GM18868 (cell line): ENCODE measurements around the gene CMTM2.
"Not testable (repeated sequence)": the region's sequence is repeated elsewhere in the genome, so short reads cannot be mapped to it uniquely, and the experiment has no call there.

Experiments
- ATAC-seq: cut with Tn5 transposase; IDR thresholded peaks from one replicate; pipeline ENCODE4 v1.9.1; 2021; ENCODE audit warnings: mild to moderate bottlenecking, moderate library complexity; ENCODE audit not compliant: unreplicated experiment

Gene CMTM2

GRCh38 chr16:66581246-66581952 is 2.1 kb downstream of the CMTM2 start:
- no peak for ATAC-seq

DNA sequence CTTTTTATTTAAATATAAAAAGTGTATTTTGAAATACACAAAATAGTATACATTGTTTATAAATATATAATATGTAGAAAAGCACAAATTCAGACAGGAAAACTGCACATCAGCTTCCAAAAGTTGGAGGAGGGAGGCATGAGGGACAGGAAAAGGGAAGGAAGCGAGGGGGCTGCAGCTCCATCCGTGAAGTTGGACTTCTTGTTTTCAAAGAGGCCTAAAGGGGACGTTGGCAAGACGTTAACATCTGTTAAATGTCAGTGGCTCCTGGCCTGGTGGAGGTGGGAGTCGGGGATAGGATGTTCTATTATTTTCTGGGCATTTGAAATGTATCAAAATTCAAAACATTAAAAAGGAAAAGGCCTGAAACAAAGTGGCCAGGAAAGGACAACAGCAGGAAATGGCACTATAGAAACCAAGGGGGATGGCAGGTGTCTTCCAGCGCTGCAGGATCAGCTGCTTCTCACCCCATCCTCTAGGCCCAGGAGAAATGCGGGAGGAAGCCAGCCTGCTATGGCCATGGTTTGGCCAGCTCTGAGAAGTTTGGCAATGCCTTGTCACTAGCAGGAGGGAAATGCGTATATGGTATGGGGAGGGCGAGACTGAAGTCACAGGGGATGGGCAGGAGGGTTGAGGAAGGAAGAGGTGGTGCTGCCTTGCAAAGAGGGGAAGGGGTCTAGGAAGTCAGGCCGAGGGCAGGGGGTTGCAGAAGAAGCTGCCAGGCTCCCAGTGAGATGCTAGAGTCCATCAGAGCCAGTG is 6.4 kb downstream of the CMTM2 start:
- ATAC-seq: no peak

DNA sequence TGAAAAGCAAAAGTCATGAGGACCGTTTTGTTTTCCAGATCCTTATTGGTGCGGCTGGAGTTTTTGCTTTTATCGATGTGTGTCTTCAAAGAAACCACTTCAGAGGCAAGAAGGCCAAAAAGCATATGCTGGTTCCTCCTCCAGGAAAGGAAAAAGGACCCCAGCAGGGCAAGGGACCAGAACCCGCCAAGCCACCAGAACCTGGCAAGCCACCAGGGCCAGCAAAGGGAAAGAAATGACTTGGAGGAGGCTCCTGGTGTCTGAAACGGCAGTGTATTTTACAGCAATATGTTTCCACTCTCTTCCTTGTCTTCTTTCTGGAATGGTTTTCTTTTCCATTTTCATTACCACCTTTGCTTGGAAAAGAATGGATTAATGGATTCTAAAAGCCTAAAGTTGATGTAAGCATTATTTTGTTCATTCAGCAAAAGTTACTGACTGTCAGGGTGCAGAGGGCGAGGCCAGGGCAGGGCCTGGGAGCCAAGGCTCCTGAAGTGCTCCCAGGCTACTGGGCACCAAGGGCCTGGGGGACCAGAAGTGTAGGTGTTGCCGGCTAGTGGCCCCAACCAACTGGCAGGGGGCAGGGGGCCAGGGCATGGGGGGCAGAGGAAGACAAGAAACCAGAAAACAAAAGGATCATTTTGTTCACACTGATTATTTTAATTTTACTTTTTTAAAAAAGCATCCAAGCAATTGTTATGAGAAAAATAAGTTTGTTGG is 8.8 kb downstream of the CMTM2 start:
- no peak for ATAC-seq

DNA sequence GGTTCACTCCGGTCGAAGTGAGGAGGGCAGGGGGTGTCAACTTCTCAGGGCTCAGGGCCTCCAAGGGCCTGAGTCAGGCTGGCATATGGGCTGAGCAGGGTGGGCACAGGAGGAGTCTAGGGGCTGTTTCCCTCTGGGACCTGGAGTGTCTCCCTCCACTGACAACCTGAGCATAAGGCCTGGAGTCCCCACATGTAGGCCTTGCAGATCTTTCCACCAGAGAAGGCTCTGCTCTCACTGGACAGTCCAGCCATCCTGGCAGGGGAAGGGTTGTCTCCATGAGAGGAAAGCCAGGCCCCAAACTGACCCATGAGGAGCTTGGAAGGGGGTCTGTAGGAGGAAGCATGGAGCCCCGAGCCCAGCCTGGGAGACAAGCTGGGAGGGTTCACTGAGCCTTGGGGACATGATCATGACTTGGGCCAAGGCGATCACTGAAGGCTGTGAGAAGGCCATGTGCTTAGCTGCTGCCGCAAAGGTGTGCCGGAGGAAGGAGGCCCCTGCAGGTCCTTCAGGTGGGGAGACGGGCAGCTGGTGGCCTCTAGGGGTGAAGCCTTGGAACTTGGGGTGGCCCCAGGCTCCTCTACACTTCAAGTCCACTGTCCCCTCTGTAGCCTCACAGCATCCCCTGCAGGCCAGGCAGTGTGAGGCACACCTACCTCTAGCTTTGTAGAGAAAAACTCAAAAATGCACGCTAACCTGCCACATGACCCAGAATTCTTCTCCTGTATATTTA is 9.9 kb downstream of the CMTM2 start:
- ATAC-seq: peak; percentile 84

- ATAC-seq: peak; percentile 40
Measured at GRCh38 chr16:66590322-66590721, 11.1 kb downstream of the CMTM2 start.

GRCh38 chr16:66591018-66591417 is 11.8 kb downstream of the CMTM2 start:
- ATAC-seq: no peak

DNA sequence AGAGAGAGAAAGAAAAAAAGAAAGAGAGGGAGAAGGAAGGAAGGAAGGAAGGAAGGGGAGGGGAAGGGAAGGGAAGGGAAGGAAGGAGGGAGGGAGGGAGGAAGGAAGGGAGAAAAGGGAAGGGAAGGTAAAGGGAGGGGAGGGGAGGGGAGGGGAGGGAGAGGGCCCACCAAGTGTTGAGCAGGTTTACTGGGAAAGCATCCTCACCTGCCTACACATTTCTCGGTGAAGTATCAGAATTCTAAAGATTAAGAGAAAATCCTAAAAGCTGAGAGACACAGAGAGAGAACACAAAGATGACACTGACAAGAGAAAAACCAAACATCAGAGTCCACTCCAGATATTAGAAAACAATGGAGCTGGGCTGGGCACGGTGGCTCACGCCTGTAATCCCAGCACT is 13.0 kb downstream of the CMTM2 start:
- ATAC-seq: no peak

- no peak for ATAC-seq
Measured at GRCh38 chr16:66592814-66593213, 13.6 kb downstream of the CMTM2 start.

GRCh38 chr16:66594739-66595138 is 15.5 kb downstream of the CMTM2 start:
- no peak for ATAC-seq

- not testable (repeated sequence) for ATAC-seq
Measured at GRCh38 chr16:66596559-66596958, 17.3 kb downstream of the CMTM2 start.

DNA sequence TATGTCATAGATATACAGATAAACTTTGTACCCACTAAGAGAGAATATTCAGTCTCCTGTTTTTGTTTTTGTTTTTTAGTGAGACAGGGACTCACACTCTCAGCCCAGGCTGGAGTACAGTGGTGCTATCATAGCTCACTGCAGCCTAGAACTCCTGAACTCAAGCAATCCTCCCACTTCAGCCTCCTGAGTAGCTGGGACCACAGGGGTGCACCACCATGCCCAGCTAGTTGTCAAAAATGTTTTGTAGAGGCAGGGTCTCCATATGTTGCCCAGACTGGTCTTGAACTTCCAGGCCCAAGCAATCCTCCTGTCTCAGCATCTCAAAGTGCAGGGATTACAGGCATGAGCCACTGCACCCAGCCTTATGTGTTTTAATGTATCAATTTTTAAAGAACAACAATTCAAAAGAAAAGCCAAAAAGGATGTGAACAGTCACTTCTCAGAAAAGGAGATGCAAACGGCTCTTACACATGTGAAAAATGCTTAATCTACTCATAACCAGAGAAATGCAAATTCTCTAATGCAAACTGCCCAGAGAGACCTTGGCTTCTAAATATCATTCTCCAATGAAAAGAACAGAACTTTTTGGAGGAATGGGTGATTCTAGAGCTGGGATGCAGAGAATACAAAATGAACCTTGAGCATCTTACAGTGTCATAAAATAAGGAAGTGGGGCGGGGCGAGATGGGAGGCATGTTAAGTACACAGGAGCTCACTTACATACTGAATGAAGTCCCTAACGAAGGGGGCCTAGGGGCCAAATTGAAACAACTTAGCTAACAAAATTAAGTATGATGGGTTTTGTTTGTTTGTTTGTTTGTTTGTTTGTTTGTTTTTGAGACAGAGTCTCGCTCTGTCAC is 18.0 kb downstream of the CMTM2 start:
- no peak for ATAC-seq

GRCh38 chr16:66598111-66598510 is 18.8 kb downstream of the CMTM2 start:
- no peak for ATAC-seq

DNA sequence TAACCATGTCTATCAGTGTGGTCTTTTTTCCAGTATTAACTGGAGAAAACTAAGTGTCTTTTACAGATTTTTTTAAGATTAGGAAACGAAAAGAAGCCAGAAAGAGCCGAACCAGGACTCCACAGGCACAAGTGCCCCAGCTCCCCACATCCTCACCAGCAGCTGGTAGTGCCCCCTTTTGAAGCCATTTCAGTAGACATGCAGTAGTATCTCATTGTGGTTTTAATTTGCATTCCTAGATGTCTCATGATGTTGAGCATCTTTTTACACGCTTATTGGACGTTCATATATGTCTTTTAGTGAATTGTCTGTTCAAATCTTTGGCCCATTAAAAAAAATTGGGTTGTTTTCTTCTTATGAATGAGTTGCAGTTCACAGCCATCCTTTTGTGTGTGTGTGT is 20.5 kb downstream of the CMTM2 start:
- ATAC-seq: no peak

DNA sequence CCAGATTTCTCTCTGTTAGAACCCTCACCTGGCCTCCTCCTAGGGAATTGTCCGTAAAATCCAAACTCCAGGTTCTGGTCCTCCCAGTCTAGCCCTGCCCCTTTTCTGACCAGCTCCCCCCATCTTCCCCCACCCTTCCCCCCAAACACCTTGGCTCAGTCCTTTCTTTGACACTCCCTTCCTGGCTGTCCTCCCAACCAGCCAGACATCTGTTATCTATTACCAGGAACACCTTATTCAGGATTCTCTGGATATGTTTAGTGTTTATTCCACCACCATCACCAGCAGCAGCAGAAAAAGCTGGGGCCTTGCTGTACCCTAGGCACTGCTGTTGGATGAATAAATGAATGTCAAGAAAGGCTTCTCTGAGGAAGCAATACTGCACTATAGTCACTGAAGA is 21.2 kb downstream of the CMTM2 start:
- ATAC-seq: no peak

GRCh38 chr16:66601471-66601870 is 22.2 kb downstream of the CMTM2 start:
- ATAC-seq: no peak

- peak; percentile 19 for ATAC-seq
Measured at GRCh38 chr16:66603537-66604375, 24.5 kb downstream of the CMTM2 start.

GRCh38 chr16:66604376-66605176 is 25.3 kb downstream of the CMTM2 start, which contains the start of gene CMTM3:
CMTM3 (plus strand) TSS chr16:66604704; CDS start chr16:66604806, 102 bp downstream.
- peak; percentile 61 for ATAC-seq
